IMR-90 (cell line): Measurements from ENCODE around the gene PPP1R3D. TPM values are rescaled to one million over a fixed set of nuclear protein-coding genes. Genes with fewer than 3 reads are reported as not detected.

Source experiments
- ATAC-seq: fragments of 200-7000 bp; cut with Tn5 transposase; 2 replicates; pipeline ENCODE4 v1.9.1; 2020; ENCODE audit warnings: low read depth, mild to moderate bottlenecking, moderate library complexity
- BruUV-seq: library from RNA; stranded (reverse); fragments of 400-500 nt; replicated peaks from 2 replicates; lab custom pipeline; 2021; lab: Mats Ljungman, UMichigan
- CTCF ChIA-PET: fragments of 300-600 bp; formaldehyde crosslinking; extraction: SDS; loops from one replicate; lab custom pipeline; 2021; ENCODE audit warnings: antibody characterized with exemption; lab: Yijun Ruan, JAX
- POLR2A ChIA-PET: fragments of 300-600 bp; sonication (Branson Sonifier 250); formaldehyde crosslinking; loops from one replicate; lab custom pipeline; 2022; ENCODE audit warnings: antibody characterized with exemption; ENCODE audit not compliant: unreplicated experiment; lab: Charles Lee
- DNase-seq: peaks from one replicate; pipeline ENCODE4 v3.0.0; 2013
- H2AFZ ChIP-seq: replicated peaks from 2 replicates; pipeline ENCODE3; 2013; ENCODE audit warnings: low read length, mild to moderate bottlenecking; ENCODE audit not compliant: poor library complexity
- H2AK5ac ChIP-seq: 2 replicates; pipeline ENCODE4 v1.6.1; 2013; ENCODE audit warnings: low read depth, low read length, inconsistent platforms
- H2AK9ac ChIP-seq: replicated peaks from 2 replicates; pipeline ENCODE3; 2013; ENCODE audit warnings: mild to moderate bottlenecking, low read depth, low read length, moderate library complexity; ENCODE audit not compliant: poor library complexity
- H2BK120ac ChIP-seq: 2 replicates; pipeline ENCODE4 v1.6.1; 2013; ENCODE audit warnings: low read depth, low read length, inconsistent platforms
- H2BK15ac ChIP-seq: 3 replicates; pipeline ENCODE4 v1.6.1; 2013; ENCODE audit warnings: low read depth, low read length, inconsistent platforms
- H2BK20ac ChIP-seq: 2 replicates; pipeline ENCODE4 v1.6.1; 2013; ENCODE audit warnings: low read depth, mild to moderate bottlenecking, inconsistent platforms, low read length, moderate library complexity
- H2BK5ac ChIP-seq: 2 replicates; pipeline ENCODE4 v1.6.1; 2013; ENCODE audit warnings: mild to moderate bottlenecking, low read depth, low read length, inconsistent platforms; ENCODE audit not compliant: poor library complexity, severe bottlenecking
- H3K14ac ChIP-seq: replicated peaks from 2 replicates; pipeline ENCODE4 v1.6.1; 2013; ENCODE audit warnings: low read depth, low read length, inconsistent platforms
- H3K18ac ChIP-seq: 2 replicates; pipeline ENCODE4 v1.6.1; 2013; ENCODE audit warnings: low read depth, low read length, control low read depth
- H3K23ac ChIP-seq: 2 replicates; pipeline ENCODE4 v1.6.1; 2013; ENCODE audit warnings: low read depth, low read length, inconsistent platforms
- H3K27ac ChIP-seq: 2 replicates; pipeline ENCODE4 v1.5.1; 2013; ENCODE audit warnings: mild to moderate bottlenecking, control low read depth, low read length; ENCODE audit not compliant: insufficient read depth
- H3K27me3 ChIP-seq: 2 replicates; pipeline ENCODE4 v1.6.1; 2013; ENCODE audit warnings: low read length; ENCODE audit not compliant: control insufficient read depth, insufficient read depth
- H3K36me3 ChIP-seq: 2 replicates; pipeline ENCODE4 v1.6.1; 2013; ENCODE audit warnings: low read length, mixed read lengths; ENCODE audit not compliant: control insufficient read depth, insufficient read depth
- H3K4ac ChIP-seq: 2 replicates; pipeline ENCODE4 v1.6.1; 2013; ENCODE audit warnings: low read depth, low read length, inconsistent platforms
- H3K4me1 ChIP-seq: 2 replicates; pipeline ENCODE4 v1.6.1; 2013; ENCODE audit warnings: low read length, mixed read lengths; ENCODE audit not compliant: control insufficient read depth, insufficient read depth
- H3K4me2 ChIP-seq: 2 replicates; pipeline ENCODE4 v1.6.1; 2013; ENCODE audit warnings: low read depth, mild to moderate bottlenecking, control low read depth, low read length, moderate library complexity
- H3K4me3 ChIP-seq: 2 replicates; pipeline ENCODE4 v1.5.1; 2013; ENCODE audit warnings: low read depth, mild to moderate bottlenecking, control low read depth, low read length, moderate library complexity; ENCODE audit not compliant: insufficient read depth
- H3K56ac ChIP-seq: 2 replicates; pipeline ENCODE4 v1.6.1; 2013; ENCODE audit warnings: low read length, inconsistent platforms; ENCODE audit not compliant: insufficient read depth; ENCODE audit errors: extremely low read depth
- H3K79me1 ChIP-seq, 2 experiments: 2 replicates each; pipeline ENCODE4 v1.6.1; 2013; ENCODE audit warnings: low read length in 2 of 2, inconsistent platforms in 1 of 2, low read depth in 1 of 2
- H3K9ac ChIP-seq: 2 replicates; pipeline ENCODE4 v1.6.1; 2013; ENCODE audit warnings: low read depth, low read length, control low read depth
- H3K9me1 ChIP-seq: 2 replicates; pipeline ENCODE4 v1.6.1; 2013; ENCODE audit warnings: low read length, inconsistent platforms; ENCODE audit not compliant: insufficient read depth
- H3K9me3 ChIP-seq: 2 replicates; pipeline ENCODE4 v1.6.1; 2013; ENCODE audit warnings: low read length; ENCODE audit not compliant: control insufficient read depth, insufficient read depth
- H4K20me1 ChIP-seq: 2 replicates; pipeline ENCODE4 v1.6.1; 2013; ENCODE audit warnings: low read length, inconsistent platforms; ENCODE audit not compliant: insufficient read depth
- H4K5ac ChIP-seq: 2 replicates; pipeline ENCODE4 v1.6.1; 2013; ENCODE audit warnings: mild to moderate bottlenecking, low read depth, low read length, control low read depth
- H4K8ac ChIP-seq, 2 experiments: 2 replicates each; pipeline ENCODE4 v1.6.1; 2013; ENCODE audit warnings: low read depth in 2 of 2, low read length in 2 of 2, control low read depth in 1 of 2, inconsistent platforms in 1 of 2
- H4K91ac ChIP-seq: 2 replicates; pipeline ENCODE4 v1.6.1; 2013; ENCODE audit warnings: low read depth, low read length, inconsistent platforms; ENCODE audit not compliant: insufficient read depth
- MAFK ChIP-seq: IDR thresholded peaks from 2 replicates; pipeline ENCODE4 v1.6.1; 2012; ENCODE audit warnings: low read depth, low read length, improper control_type of control experiment
- MXI1 ChIP-seq: IDR thresholded peaks from 2 replicates; pipeline ENCODE4 v1.6.1; 2012; ENCODE audit warnings: low read depth, mild to moderate bottlenecking, low read length, moderate library complexity, borderline replicate concordance
- WGBS, 2 experiments: methylation state at CpG; one replicate each; pipeline versions ENCODE4 v1.1.5 to v1.1.7; 2013; ENCODE audit warnings: missing lambda C conversion rate in 2 of 2; ENCODE audit not compliant: insufficient read length in 1 of 2; ENCODE audit errors: extremely low coverage in 2 of 2; 5-methylcytosine and 5-hydroxymethylcytosine counted together
- dilution Hi-C: fragments of 300-500 bp; cut with HindIII; formaldehyde crosslinking; loops from one replicate; pipeline ENCODE4 v1.14.3; 2018; ENCODE audit warnings: low sequenced_read_pairs; ENCODE audit not compliant: unreplicated experiment
- in situ Hi-C: fragments of 300-500 bp; cut with MboI; formaldehyde crosslinking; loops from 3 replicates; pipeline ENCODE4 v1.14.3; 2019; ENCODE audit warnings: low sequenced_read_pairs, inconsistent platforms, mixed read lengths
- intact Hi-C: fragments of 100-400 bp; cut with micrococcal nuclease; formaldehyde crosslinking; loops from 2 replicates; pipeline ENCODE4 v1.10.0; 2022
- polyA plus RNA-seq, 3 experiments: library from polyadenylated mRNA; depleted of rRNA; stranded (reverse); fragments of >200 nt; gene quantifications; 2 replicates each; pipeline ENCODE4 v1.2.3, GENCODE V29; 2012; ENCODE audit warnings: low replicate concordance in 1 of 3
- total RNA-seq: library from RNA; depleted of rRNA; stranded (reverse); fragments of >200 nt; gene quantifications from 2 replicates; pipeline ENCODE4 v1.2.3, GENCODE V29; 2012

The PPP1R3D gene
- total and polyA plus RNA-seq, 2 of the 4 experiments (the other 2 are of a cell fraction), result 1.6 to 2.7 TPM

- H3K9me3 ChIP-seq, result no peaks in the 10 kb centered on the region
- no peak overlapping the region for H3K56ac ChIP-seq
- ChIA-PET POLR2A (no interaction called here), CTCF (interaction anchor here (1.6 kb wide), 2 partner anchors 11 to 23 kb away, joined by 3 to 5 read pairs; partner anchors contain the start of gene SYCP2)
- no peak overlapping the region for H4K91ac ChIP-seq
- H3K4me3 ChIP-seq, result no peak overlapping the region
- H2AFZ ChIP-seq, result no peak overlapping the region
- no peak overlapping the region for H4K5ac ChIP-seq
- no peak overlapping the region for H2BK120ac ChIP-seq
- H3K27ac ChIP-seq, result no peak overlapping the region
- H2BK20ac ChIP-seq, result no peak overlapping the region
- no TSS peak for BruUV-seq
- no peak overlapping the region for H2AK5ac ChIP-seq
- TF ChIP-seq MXI1 (no peak), MAFK (peak; percentile 51)
- H3K27me3 ChIP-seq, result no peaks in the 10 kb centered on the region
- no peak overlapping the region for H3K23ac ChIP-seq
- in situ Hi-C loops (no loop called here), intact Hi-C loops (no loop called here), dilution Hi-C loops (no loop called here)
- H3K36me3 ChIP-seq, result no peaks in the 10 kb centered on the region
- no peaks in the 10 kb centered on the region for H4K20me1 ChIP-seq
- no peak overlapping the region for H4K8ac ChIP-seq
- no peak overlapping the region for H3K18ac ChIP-seq
- DNase-seq, result no peak
- WGBS, 2 experiments, result no CpG with 5 or more reads among the region's 2 CpGs
- no peak overlapping the region for H3K14ac ChIP-seq
- H2AK9ac ChIP-seq, result no peak overlapping the region
- no peak overlapping the region for H3K4ac ChIP-seq
- ATAC-seq, result no peak
- no peak overlapping the region for H3K4me2 ChIP-seq
- no peak overlapping the region for H2BK15ac ChIP-seq
- H3K9me1 ChIP-seq, result no peaks in the 10 kb centered on the region
- no peak overlapping the region for H2BK5ac ChIP-seq
- no peaks in the 10 kb centered on the region for H3K79me1 ChIP-seq
- no peaks in the 10 kb centered on the region for H3K4me1 ChIP-seq
- no peak overlapping the region for H3K9ac ChIP-seq
Observed at GRCh38 chr20:59911041-59911440, 29.1 kb downstream of the PPP1R3D start.
